GM21717 (cell line): ENCODE measurements around the gene CPA1.

ENCODE experiments used
- ATAC-seq: cut with Tn5 transposase; IDR thresholded peaks from one replicate; pipeline ENCODE4 v1.9.1; 2021; ENCODE audit warnings: mild to moderate bottlenecking, moderate library complexity; ENCODE audit not compliant: unreplicated experiment

The CPA1 gene

DNA sequence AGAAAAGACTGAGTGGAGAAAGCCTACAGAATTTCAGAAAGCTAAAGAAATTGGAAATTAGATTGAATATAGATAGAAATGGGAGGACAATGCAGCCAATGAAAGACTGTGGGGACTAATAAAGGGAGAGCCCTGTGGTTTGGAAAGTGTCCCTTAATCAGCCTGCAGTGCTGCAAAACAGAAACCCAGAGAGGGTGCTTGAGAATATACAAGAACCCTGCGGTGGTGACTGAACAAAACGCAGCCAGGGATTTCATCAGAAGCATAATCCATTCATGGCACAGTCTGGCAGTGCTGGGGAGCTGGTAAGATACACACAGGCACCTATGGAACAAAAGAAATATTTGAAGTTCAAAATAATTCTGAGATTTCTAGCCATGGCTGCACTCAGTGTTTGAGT lies 41.4 kb downstream of the CPA1 start:
- no peak for ATAC-seq

DNA sequence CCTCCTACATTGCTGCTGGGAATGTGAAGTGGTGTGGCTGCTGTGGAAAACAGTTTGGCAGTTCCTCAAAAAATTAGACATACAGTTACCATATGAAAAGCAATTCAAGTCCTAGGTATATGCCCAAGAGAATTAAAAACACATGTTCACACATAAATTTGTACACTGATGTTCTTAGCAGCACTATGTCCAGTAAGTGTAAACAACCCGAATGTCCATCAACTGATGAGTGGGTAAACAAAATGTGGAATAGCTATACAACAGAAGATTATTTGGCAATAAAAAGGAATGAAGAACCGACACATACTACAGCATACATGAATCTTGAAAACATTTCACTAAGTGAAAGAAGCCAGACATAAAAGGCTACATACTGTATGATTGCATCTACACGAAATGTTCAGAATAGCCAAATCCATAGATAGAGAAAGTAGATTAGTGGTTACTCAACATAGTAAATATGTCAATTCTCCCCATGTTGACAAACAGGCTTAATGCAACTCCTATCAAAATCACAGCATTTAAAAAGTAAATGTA lies 43.3 kb downstream of the CPA1 start:
- ATAC-seq = no peak

DNA sequence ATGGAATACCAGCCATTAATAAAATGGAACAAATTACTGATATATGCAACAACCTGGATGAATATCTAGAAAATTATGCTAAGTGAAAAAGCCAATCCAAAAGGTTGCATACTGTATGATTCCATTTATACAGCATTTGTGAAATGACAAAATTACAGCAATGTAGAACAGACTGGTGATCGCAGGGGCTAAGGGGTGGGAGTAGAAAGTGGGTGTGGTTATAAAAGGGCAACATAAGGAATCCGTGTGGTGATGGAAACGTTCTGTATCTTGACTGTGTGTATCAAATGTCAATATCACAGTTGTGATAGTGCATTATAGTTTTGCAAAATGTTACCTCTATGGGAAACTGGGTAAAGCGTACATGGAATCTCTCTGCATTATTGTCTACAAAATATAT lies 45.5 kb downstream of the CPA1 start:
- ATAC-seq = no peak

DNA sequence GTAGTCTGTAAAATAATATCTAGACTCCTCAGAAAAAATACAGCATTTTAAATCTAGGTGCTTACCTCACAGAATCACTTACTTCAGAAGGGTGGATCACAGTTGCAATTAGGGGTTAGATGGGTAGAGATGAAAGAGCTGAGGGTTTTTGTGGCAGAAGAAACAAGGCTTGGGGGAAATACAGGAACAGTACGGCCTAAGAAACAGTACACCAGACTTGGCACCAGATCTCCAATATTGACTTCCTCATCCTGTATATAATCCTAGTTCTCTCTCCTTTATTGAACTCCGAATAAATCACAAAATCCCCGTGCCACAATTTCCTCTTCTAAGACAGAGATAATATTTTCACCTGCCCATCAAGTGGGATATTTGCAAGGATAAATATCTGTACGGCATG lies 46.3 kb downstream of the CPA1 start:
- ATAC-seq = no peak

DNA sequence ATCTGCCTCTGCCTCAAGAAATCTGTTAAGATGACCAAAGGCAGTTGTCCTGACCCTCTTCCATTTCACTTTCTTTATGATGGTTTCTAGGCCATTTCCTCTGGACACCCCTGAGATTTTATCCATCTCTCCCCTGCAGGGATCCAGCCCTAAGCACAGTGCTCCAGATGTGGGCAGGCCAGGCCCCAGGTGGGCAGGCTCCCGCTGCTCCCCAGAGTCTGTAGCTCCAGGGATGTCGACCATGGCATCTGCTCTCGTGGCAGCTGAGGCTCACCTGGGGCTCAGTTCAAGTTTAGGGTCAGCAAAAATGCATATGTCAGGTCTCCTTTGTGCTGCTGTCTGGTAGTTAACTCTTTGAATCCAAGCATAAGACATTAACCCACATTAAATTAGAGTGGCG lies 48.7 kb downstream of the CPA1 start:
- ATAC-seq = no peak

GRCh38 chr7:130430115-130430514 lies 49.8 kb downstream of the CPA1 start:
- ATAC-seq = no peak

- no peak for ATAC-seq
These were observed 50.8 kb downstream of the CPA1 start for GRCh38 chr7:130430841-130431666.

- ATAC-seq = no peak
These were observed 52.6 kb downstream of the CPA1 start for GRCh38 chr7:130432886-130433285.

- no peak for ATAC-seq
These were observed 53.0 kb downstream of the CPA1 start for GRCh38 chr7:130433301-130433700.

- ATAC-seq = no peak
These were observed 55.1 kb downstream of the CPA1 start for GRCh38 chr7:130435311-130435854.

- no peak for ATAC-seq
These were observed 56.0 kb downstream of the CPA1 start for GRCh38 chr7:130436253-130436652.
